Skeletal muscle satellite cell (primary cell): Measurements from ENCODE around the gene SLC7A10.

ENCODE experiments used
- H3K27me3 ChIP-seq: 2 replicates; pipeline ENCODE4 v1.7.0; 2013; ENCODE audit warnings: low read length; ENCODE audit not compliant: control insufficient read depth, insufficient read depth
- H3K36me3 ChIP-seq: 2 replicates; pipeline ENCODE4 v1.7.0; 2013; ENCODE audit warnings: mild to moderate bottlenecking, control low read depth, low read length; ENCODE audit not compliant: insufficient read depth
- H3K4me1 ChIP-seq: 2 replicates; pipeline ENCODE4 v1.7.0; 2013; ENCODE audit warnings: low read length; ENCODE audit not compliant: control insufficient read depth, insufficient read depth
- H3K4me2 ChIP-seq: 2 replicates; pipeline ENCODE4 v1.7.0; 2013; ENCODE audit warnings: mild to moderate bottlenecking, low read length
- H3K4me3 ChIP-seq: 2 replicates; pipeline ENCODE4 v1.7.0; 2013; ENCODE audit warnings: low read length
- H3K9ac ChIP-seq: 2 replicates; pipeline ENCODE4 v1.7.0; 2013; ENCODE audit warnings: mild to moderate bottlenecking, low read depth, low read length, moderate library complexity
- H3K9me3 ChIP-seq: replicated peaks from 2 replicates; pipeline ENCODE4 v1.7.0; 2013; ENCODE audit warnings: mild to moderate bottlenecking, control low read depth, low read length

Gene SLC7A10

GRCh38 chr19:33202546-33203507 lies 22.8 kb downstream of the SLC7A10 start:
- Histone ChIP-seq H3K4me2 (no peak overlapping the region), H3K4me3 (no peak overlapping the region), H3K9me3 (no peaks in the 10 kb centered on the region), H3K27me3 (no peaks in the 10 kb centered on the region), H3K9ac (no peak overlapping the region), H3K36me3 (no peaks in the 10 kb centered on the region), H3K4me1 (no peaks in the 10 kb centered on the region)

GRCh38 chr19:33201886-33202545 lies 23.6 kb downstream of the SLC7A10 start:
- Histone ChIP-seq H3K9me3 (no peaks in the 10 kb centered on the region), H3K4me2 (no peak overlapping the region), H3K27me3 (no peaks in the 10 kb centered on the region), H3K36me3 (peaks cover 4% of the 10 kb centered on the region), H3K4me3 (no peak overlapping the region), H3K9ac (no peak overlapping the region), H3K4me1 (no peaks in the 10 kb centered on the region)

GRCh38 chr19:33201473-33201872 lies 24.2 kb downstream of the SLC7A10 start:
- Histone ChIP-seq H3K9ac (no peak overlapping the region), H3K27me3 (no peaks in the 10 kb centered on the region), H3K36me3 (peaks cover 5% of the 10 kb centered on the region), H3K9me3 (no peaks in the 10 kb centered on the region), H3K4me1 (no peaks in the 10 kb centered on the region), H3K4me3 (no peak overlapping the region), H3K4me2 (no peak overlapping the region)

- Histone ChIP-seq H3K9ac (no peak overlapping the region), H3K4me1 (peaks cover 4% of the 10 kb centered on the region), H3K4me2 (no peak overlapping the region), H3K9me3 (no peaks in the 10 kb centered on the region), H3K36me3 (peaks cover 5% of the 10 kb centered on the region), H3K27me3 (no peaks in the 10 kb centered on the region), H3K4me3 (no peak overlapping the region)
Observed at GRCh38 chr19:33199441-33200265, 26.0 kb downstream of the SLC7A10 start.

GRCh38 chr19:33198169-33198568 lies 27.5 kb downstream of the SLC7A10 start:
- peaks cover 3% of the 10 kb centered on the region for H3K27me3 ChIP-seq
- peaks cover 7% of the 10 kb centered on the region for H3K4me1 ChIP-seq
- no peak overlapping the region for H3K4me3 ChIP-seq
- no peak overlapping the region for H3K4me2 ChIP-seq
- peaks cover 5% of the 10 kb centered on the region for H3K36me3 ChIP-seq
- no peaks in the 10 kb centered on the region for H3K9me3 ChIP-seq
- no peak overlapping the region for H3K9ac ChIP-seq

GRCh38 chr19:33197591-33198000 lies 28.1 kb downstream of the SLC7A10 start:
- Histone ChIP-seq H3K27me3 (peaks cover 8% of the 10 kb centered on the region), H3K4me3 (no peak overlapping the region), H3K4me2 (no peak overlapping the region), H3K4me1 (peaks cover 7% of the 10 kb centered on the region), H3K9ac (no peak overlapping the region), H3K36me3 (peaks cover 5% of the 10 kb centered on the region), H3K9me3 (no peaks in the 10 kb centered on the region)

- no peak overlapping the region for H3K4me2 ChIP-seq
- no peak overlapping the region for H3K9ac ChIP-seq
- H3K27me3 ChIP-seq = peaks cover 16% of the 10 kb centered on the region
- H3K9me3 ChIP-seq = no peaks in the 10 kb centered on the region
- no peak overlapping the region for H3K4me3 ChIP-seq
- H3K4me1 ChIP-seq = peaks cover 7% of the 10 kb centered on the region
- H3K36me3 ChIP-seq = peaks cover 5% of the 10 kb centered on the region
Observed at GRCh38 chr19:33196446-33197193, 29.0 kb downstream of the SLC7A10 start.

- Histone ChIP-seq H3K9me3 (no peaks in the 10 kb centered on the region), H3K4me2 (peak overlapping the region; percentile 80), H3K9ac (peak overlapping the region; percentile 81), H3K27me3 (peaks cover 19% of the 10 kb centered on the region), H3K4me1 (peaks cover 7% of the 10 kb centered on the region), H3K4me3 (peak overlapping the region; percentile 82), H3K36me3 (peaks cover 5% of the 10 kb centered on the region)
Observed at GRCh38 chr19:33195645-33196347, 29.9 kb downstream of the SLC7A10 start.

GRCh38 chr19:33194886-33195644 lies 30.6 kb downstream of the SLC7A10 start:
- Histone ChIP-seq H3K4me2 (peak overlapping the region; percentile 80), H3K4me1 (peaks cover 7% of the 10 kb centered on the region), H3K27me3 (peaks cover 25% of the 10 kb centered on the region)

GRCh38 chr19:33194532-33194885 lies 31.1 kb downstream of the SLC7A10 start:
- Histone ChIP-seq H3K9ac (peak overlapping the region; percentile 81), H3K9me3 (no peaks in the 10 kb centered on the region), H3K4me3 (peak overlapping the region; percentile 82), H3K36me3 (peaks cover 5% of the 10 kb centered on the region), H3K4me1 (peaks cover 7% of the 10 kb centered on the region), H3K4me2 (peak overlapping the region; percentile 80), H3K27me3 (peaks cover 26% of the 10 kb centered on the region)

More at GRCh38 chr19:33194886-33195644, 30.6 kb downstream of the SLC7A10 start:
- H3K4me3 ChIP-seq = peak overlapping the region; percentile 82
- H3K36me3 ChIP-seq = peaks cover 5% of the 10 kb centered on the region
- peak overlapping the region; percentile 81 for H3K9ac ChIP-seq
- H3K9me3 ChIP-seq = no peaks in the 10 kb centered on the region
